NK-92 (cell line): ENCODE measurements around the gene ITGB5.
"Not testable (repeated sequence)": the region's sequence is repeated elsewhere in the genome, so short reads cannot be mapped to it uniquely, and the experiment has no call there.

ENCODE experiments used
- DNase-seq: peaks from one replicate; lab custom pipeline; 2025; ENCODE audit not compliant: unreplicated experiment; lab: John Stamatoyannopoulos, UW

ITGB5 gene

GRCh38 chr3:124759666-124760401 is 127.3 kb downstream of the ITGB5 start:
- no peak for DNase-seq

DNA sequence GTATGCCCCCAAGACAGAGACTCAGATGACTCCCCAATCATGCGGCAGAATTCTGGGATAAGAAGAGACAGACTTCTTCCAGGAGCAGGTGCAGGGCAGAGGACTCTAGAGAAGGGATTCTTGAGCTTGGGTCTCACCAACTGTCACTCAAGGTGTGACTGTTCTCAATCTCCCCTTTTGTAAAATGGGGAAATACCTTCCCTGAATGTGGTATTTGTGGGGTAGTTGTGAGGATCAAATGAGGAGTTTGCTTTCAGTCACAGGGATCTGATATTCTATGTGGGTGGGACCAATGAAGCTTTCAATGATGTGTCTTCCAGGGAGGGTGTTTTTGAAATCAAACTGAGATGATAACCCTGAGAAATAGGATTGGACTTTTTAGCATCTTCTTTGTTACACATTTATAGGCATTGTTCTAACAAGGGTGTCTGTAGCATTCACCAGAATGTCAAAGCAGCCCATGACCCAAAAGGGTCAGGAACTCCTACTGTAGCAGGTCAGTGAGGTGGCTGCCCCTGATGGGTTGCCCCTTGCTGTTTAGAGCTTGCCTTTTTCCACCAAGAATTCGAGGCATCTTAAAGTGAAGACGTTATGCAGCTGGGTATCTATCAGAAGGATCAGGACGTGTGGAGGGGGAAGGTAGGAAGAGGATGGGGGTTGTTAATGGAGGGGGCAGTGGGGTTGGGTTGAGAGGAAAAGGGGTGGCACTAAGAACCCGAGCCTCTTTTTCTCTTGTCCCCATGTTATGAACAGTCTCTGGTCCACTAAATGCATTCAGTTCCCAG is 128.1 kb downstream of the ITGB5 start:
- DNase-seq = no peak

DNA sequence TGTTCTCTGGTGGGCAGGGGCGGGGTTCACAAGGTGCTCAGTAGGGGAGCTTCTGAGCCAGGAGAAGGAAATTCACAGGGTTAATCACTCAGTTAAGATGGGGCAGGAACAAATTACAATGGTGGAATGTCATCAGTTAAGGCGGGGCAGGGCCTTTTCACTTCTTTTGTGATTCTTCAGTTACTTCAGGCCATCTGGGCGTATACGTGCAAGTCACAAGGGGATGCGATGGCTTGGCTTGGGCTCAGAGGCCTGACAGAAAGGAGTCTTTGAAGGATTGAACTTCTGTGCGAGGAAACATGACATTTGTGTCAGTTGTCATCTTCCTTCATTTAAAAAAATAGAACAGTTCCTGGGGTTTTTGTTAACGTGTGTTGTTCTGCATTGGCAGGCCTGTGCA is 129.2 kb downstream of the ITGB5 start:
- not testable (repeated sequence) for DNase-seq

DNA sequence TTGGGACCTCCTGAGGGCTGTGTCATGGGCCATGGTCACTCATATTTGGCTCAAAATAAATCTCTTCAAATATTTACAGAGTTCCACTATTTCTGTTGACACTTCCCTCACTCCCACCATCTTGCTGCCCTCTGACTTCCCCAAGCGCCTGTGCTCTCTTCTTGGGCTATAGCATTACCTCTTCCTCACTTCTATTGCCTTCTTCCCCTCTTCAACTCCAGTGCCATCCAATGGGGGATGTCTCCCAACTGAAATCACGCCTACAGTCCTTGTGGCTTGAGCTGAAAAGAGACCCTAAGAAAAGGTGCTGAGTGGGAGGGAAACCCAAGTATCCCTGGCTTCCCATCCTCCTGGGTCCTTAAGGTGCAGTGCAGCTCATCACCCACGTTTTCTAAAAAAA is 135.1 kb downstream of the ITGB5 start:
- DNase-seq = no peak

GRCh38 chr3:124751501-124751900 is 135.7 kb downstream of the ITGB5 start:
- no peak for DNase-seq

DNA sequence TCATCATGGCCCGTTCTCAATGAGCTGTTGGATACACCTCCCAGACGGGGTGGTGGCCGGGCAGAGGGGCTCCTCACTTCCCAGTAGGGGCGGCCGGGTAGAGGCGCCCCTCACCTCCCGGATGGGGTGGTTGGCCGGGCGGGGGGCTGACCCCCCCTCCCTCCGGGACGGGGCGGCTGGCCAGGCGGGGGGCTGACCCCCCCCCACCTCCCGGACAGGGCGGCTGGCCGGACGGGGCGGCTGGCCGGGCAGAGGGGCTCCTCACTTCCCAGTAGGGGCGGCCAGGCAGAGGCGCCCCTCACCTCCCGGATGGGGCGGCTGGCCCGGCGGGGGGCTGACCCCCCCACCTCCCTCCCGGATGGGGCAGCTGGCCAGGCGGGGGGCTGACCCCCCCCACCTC is 137.3 kb downstream of the ITGB5 start:
- not testable (repeated sequence) for DNase-seq

- DNase-seq = no peak
Observed at GRCh38 chr3:124748560-124749198, 138.5 kb downstream of the ITGB5 start.

GRCh38 chr3:124747111-124747981 is 139.8 kb downstream of the ITGB5 start:
- DNase-seq = no peak

GRCh38 chr3:124745756-124746155 is 141.4 kb downstream of the ITGB5 start:
- DNase-seq = no peak

GRCh38 chr3:124741027-124741426 is 146.1 kb downstream of the ITGB5 start:
- DNase-seq = no peak

- DNase-seq = no peak
Observed at GRCh38 chr3:124731760-124732159, 155.4 kb downstream of the ITGB5 start.

GRCh38 chr3:124730941-124731297 is 156.2 kb downstream of the ITGB5 start:
- no peak for DNase-seq

GRCh38 chr3:124730129-124730940 is 156.8 kb downstream of the ITGB5 start, which contains the start of gene UMPS:
UMPS (plus strand) TSS chr3:124730452; CDS start chr3:124730472, 20 bp downstream.
- DNase-seq = peak; percentile 17

- no peak for DNase-seq
Observed at GRCh38 chr3:124722589-124722988, 164.6 kb downstream of the ITGB5 start.

GRCh38 chr3:124714223-124714853 is 172.8 kb downstream of the ITGB5 start:
- no peak for DNase-seq
